Testis (tissue), 3 donors: Measurements from ENCODE around the gene RMND1. TPM values are rescaled to one million over a fixed set of nuclear protein-coding genes. Genes with fewer than 3 reads are reported as not detected.
A peak's percentile ranks its signal among the peaks of the same experiment; 100 is the strongest.

Experiments
- DNase-seq: peaks from one replicate; pipeline ENCODE4 v3.0.0-alpha.2; 2019
- H3K27ac ChIP-seq, 2 donors: fragments of 200-600 bp; sonication (generic); one replicate each; pipeline ENCODE4 v1.5.1; 2019
- H3K27me3 ChIP-seq: fragments of 200-600 bp; sonication (generic); one replicate; pipeline ENCODE4 v1.5.1; 2019
- H3K36me3 ChIP-seq: fragments of 200-600 bp; sonication (generic); one replicate; pipeline ENCODE4 v1.5.1; 2017; ENCODE audit warnings: low read depth; ENCODE audit errors: missing control alignments
- H3K4me1 ChIP-seq: fragments of 200-600 bp; sonication (generic); one replicate; pipeline ENCODE4 v1.5.1; 2019
- H3K4me3 ChIP-seq, 2 donors: fragments of 200-600 bp; sonication (generic); one replicate each; pipeline ENCODE4 v1.5.1; 2017 to 2019
- H3K9me3 ChIP-seq: fragments of 200-600 bp; sonication (generic); one replicate; pipeline ENCODE4 v1.5.1; 2017
- CTCF ChIP-seq, 3 experiments: fragments of 450-650 bp in 2 of 3; fragments of 200-600 bp in 1 of 3; sonication (generic) in 1 of 3; IDR thresholded peaks; one replicate each; pipeline ENCODE4 v1.5.1; 2016 to 2019; ENCODE audit warnings: antibody characterized with exemption in 3 of 3, mild to moderate bottlenecking in 2 of 3, moderate library complexity in 1 of 3
- POLR2A ChIP-seq: fragments of 450-650 bp; IDR thresholded peaks from one replicate; pipeline ENCODE4 v1.6.1; 2017; ENCODE audit warnings: antibody characterized with exemption, mild to moderate bottlenecking, moderate library complexity
- WGBS, 2 donors: methylation state at CpG; one replicate each; pipeline ENCODE4 v1.1.5; 2018; 5-methylcytosine and 5-hydroxymethylcytosine counted together
- intact Hi-C: fragments of 100-400 bp; cut with DNase I; formaldehyde crosslinking; loops from one replicate; pipeline ENCODE4 v1.15.1; 2023; ENCODE audit warnings: low total_unique reads
- polyA plus RNA-seq: library from polyadenylated mRNA; stranded (reverse); fragments of 350-450 nt; fragmentation: Illumina TruSeq; extraction: RNeasy Lipid Tissue Mini Kit (QIAGEN cat#74804); gene quantifications from one replicate; pipeline ENCODE4 v1.2.3, GENCODE V29; 2014; ENCODE audit warnings: low read depth, low replicate concordance; ENCODE audit not compliant: insufficient read depth
- total RNA-seq, 2 donors: library from RNA; depleted of rRNA; stranded (reverse); fragments of >200 nt; gene quantifications; one replicate each; pipeline ENCODE4 v1.2.3, GENCODE V29; 2016

Gene RMND1
- total and polyA plus RNA-seq, 3 donors from 2014 or later, result 16.9 to 25.0 (median 23.8) TPM

- intact Hi-C loops, result no loop called here
- H3K4me1 ChIP-seq, result peaks cover 12% of the 10 kb centered on the region
- peak overlapping the region in 1 of 2 donors; percentile 44 for H3K27ac ChIP-seq
- 70 to 83% methylated on average over 3 of the region's 3 CpGs for WGBS, 2 donors
- TF ChIP-seq POLR2A (no peak), CTCF (IDR thresholded peaks at IDR 0.05) (no peak)
- no peaks in the 10 kb centered on the region for H3K9me3 ChIP-seq
- DNase-seq, result no peak
- no peaks in the 10 kb centered on the region for H3K36me3 ChIP-seq
- H3K27me3 ChIP-seq, result no peaks in the 10 kb centered on the region
- no peak overlapping the region for H3K4me3 ChIP-seq
Measured at GRCh38 chr6:151436300-151436699, 15.6 kb downstream of the RMND1 start.

- TF ChIP-seq POLR2A (no peak), CTCF (IDR thresholded peaks at IDR 0.05) (no peak)
- intact Hi-C loops, result no loop called here
- H3K4me3 ChIP-seq, result no peak overlapping the region
- H3K27ac ChIP-seq, result no peak overlapping the region
- peaks cover 12% of the 10 kb centered on the region for H3K4me1 ChIP-seq
- no peaks in the 10 kb centered on the region for H3K36me3 ChIP-seq
- whole genome bisulfite sequencing, 2 donors, result 42 to 58% methylated on average over 2 of the region's 2 CpGs
- H3K9me3 ChIP-seq, result no peaks in the 10 kb centered on the region
- no peak for DNase-seq
- no peaks in the 10 kb centered on the region for H3K27me3 ChIP-seq
Measured at GRCh38 chr6:151434369-151434768, 17.6 kb downstream of the RMND1 start.

GRCh38 chr6:151432651-151433050 is 19.3 kb downstream of the RMND1 start:
- H3K27me3 ChIP-seq, result no peaks in the 10 kb centered on the region
- 80 to 85% methylated on average over 4 of the region's 4 CpGs for WGBS, 2 donors
- no peak overlapping the region for H3K27ac ChIP-seq
- H3K4me3 ChIP-seq, result no peak overlapping the region
- no peak for DNase-seq
- intact Hi-C loops, result no loop called here
- TF ChIP-seq POLR2A, result no peak
- no peak for TF ChIP-seq CTCF (IDR thresholded peaks at IDR 0.05)
- H3K36me3 ChIP-seq, result no peaks in the 10 kb centered on the region
- no peaks in the 10 kb centered on the region for H3K9me3 ChIP-seq
- H3K4me1 ChIP-seq, result peaks cover 11% of the 10 kb centered on the region

- Histone ChIP-seq H3K9me3 (no peaks in the 10 kb centered on the region), H3K27ac (no peak overlapping the region), H3K27me3 (no peaks in the 10 kb centered on the region), H3K4me3 (no peak overlapping the region), H3K4me1 (no peaks in the 10 kb centered on the region), H3K36me3 (no peaks in the 10 kb centered on the region)
- WGBS, 2 donors, result 89% methylated on average over 3 of the region's 3 CpGs
- no peak for TF ChIP-seq CTCF (IDR thresholded peaks at IDR 0.05)
- no peak for TF ChIP-seq POLR2A
- DNase-seq, result no peak
- intact Hi-C loops, result no loop called here
Measured at GRCh38 chr6:151431337-151431736, 20.6 kb downstream of the RMND1 start.

- Histone ChIP-seq H3K4me1 (no peaks in the 10 kb centered on the region), H3K9me3 (no peaks in the 10 kb centered on the region), H3K36me3 (no peaks in the 10 kb centered on the region), H3K27me3 (no peaks in the 10 kb centered on the region), H3K27ac (no peak overlapping the region), H3K4me3 (no peak overlapping the region)
- no peak for DNase-seq
- intact Hi-C loops, result no loop called here
- WGBS, 2 donors, result 87 to 94% methylated on average over 3 of the region's 3 CpGs
- no peak for TF ChIP-seq POLR2A
- no peak for TF ChIP-seq CTCF (IDR thresholded peaks at IDR 0.05)
Measured at GRCh38 chr6:151430886-151431285, 21.0 kb downstream of the RMND1 start.
